Thymus (tissue), 11 donors: ENCODE results near the gene SPNS3. TPM values are rescaled to one million over a fixed set of nuclear protein-coding genes. Genes with fewer than 3 reads are reported as not detected.

ENCODE experiments used
- DNase-seq, 9 donors: peaks; one replicate each; pipeline ENCODE4 v3.0.0-alpha.2; 2013; ENCODE audit warnings: low spot score in 9 of 9, low read depth in 6 of 9, missing footprints in 1 of 9
- H3K27ac ChIP-seq, 2 donors: one replicate each; pipeline ENCODE4 v1.5.1; 2013; ENCODE audit warnings: control low read depth in 1 of 2, low read depth in 1 of 2, low read length in 1 of 2, mild to moderate bottlenecking in 1 of 2, moderate library complexity in 1 of 2
- H3K27me3 ChIP-seq, 2 donors: one replicate each; pipeline ENCODE4 v1.5.1; 2013; ENCODE audit warnings: low read length in 1 of 2; ENCODE audit not compliant: control insufficient read depth in 2 of 2, insufficient read depth in 1 of 2
- H3K36me3 ChIP-seq, 2 donors: one replicate each; pipeline ENCODE4 v1.5.1; 2013; ENCODE audit warnings: low read length in 1 of 2, mild to moderate bottlenecking in 1 of 2, moderate library complexity in 1 of 2; ENCODE audit not compliant: control insufficient read depth in 2 of 2, insufficient read depth in 2 of 2
- H3K4me1 ChIP-seq, 2 donors: one replicate each; pipeline ENCODE4 v1.5.1; 2013; ENCODE audit warnings: low read length in 2 of 2; ENCODE audit not compliant: control insufficient read depth in 2 of 2, insufficient read depth in 2 of 2
- H3K4me3 ChIP-seq, 2 donors: one replicate each; pipeline ENCODE4 v1.5.1; 2013; ENCODE audit warnings: low read length in 2 of 2, control low read depth in 1 of 2, mild to moderate bottlenecking in 1 of 2
- H3K9me3 ChIP-seq, 2 donors: one replicate each; pipeline ENCODE4 v1.5.1; 2013; ENCODE audit warnings: low read length in 1 of 2, mild to moderate bottlenecking in 1 of 2; ENCODE audit not compliant: control insufficient read depth in 2 of 2, insufficient read depth in 1 of 2
- WGBS: extraction: QIAGEN DNeasy Blood & Tissue Kit; methylation state at CpG from one replicate; pipeline ENCODE4 v1.1.7; 2013; 5-methylcytosine and 5-hydroxymethylcytosine counted together
- polyA plus RNA-seq: library from polyadenylated mRNA; stranded (reverse); fragments of 200-250 nt; gene quantifications from one replicate; pipeline ENCODE4 v1.2.3, GENCODE V29; 2013
- total RNA-seq: library from RNA; stranded (reverse); fragments of 120-200 nt; gene quantifications from one replicate; pipeline ENCODE4 v1.2.4, GENCODE V29; 2013
- donor health status: healthy.

SPNS3 gene
- total and polyA plus RNA-seq, 2 donors: 9.1 to 11.5 TPM

DNA sequence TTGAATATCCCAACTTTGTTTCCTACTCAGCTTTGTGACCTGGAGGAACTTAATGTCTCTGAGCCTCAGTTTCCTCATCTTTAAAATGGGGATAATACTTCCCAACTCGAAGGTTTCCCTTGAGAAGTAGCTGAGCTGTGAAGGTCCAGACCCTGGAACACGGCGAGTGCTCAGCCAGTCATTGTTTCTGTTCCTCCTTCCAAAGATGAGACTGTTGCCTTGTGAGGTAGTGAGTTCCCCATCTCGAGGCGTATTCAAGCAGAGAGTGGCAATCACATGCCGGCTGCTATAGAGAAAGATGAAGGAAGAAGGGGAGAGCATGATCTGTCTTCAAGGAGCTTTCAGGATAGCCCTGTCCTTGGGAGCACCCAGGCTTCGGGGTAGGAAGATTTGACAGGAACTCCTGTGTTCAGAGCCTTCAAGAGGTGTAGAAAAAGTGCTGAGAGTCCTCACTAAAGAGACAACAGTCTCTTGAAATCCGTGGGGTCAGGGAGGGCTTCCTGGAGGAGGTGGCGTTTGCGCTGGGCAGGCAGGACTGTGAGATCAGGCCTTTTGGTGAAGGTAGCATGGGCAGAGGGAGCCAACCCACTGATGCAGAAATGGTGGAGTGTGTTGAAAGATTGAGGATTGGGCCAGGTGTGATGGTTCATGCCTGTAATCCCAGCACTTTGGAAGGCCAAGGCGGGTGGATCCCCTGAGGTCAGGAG, 92.1 kb downstream of the SPNS3 start:
- WGBS: 96% methylated on average over 11 of the region's 11 CpGs
- no peaks in the 10 kb centered on the region for H3K27me3 ChIP-seq
- no peak overlapping the region for H3K27ac ChIP-seq
- no peak for DNase-seq
- H3K4me3 ChIP-seq: no peak overlapping the region
- H3K36me3 ChIP-seq: no peaks in the 10 kb centered on the region
- no peaks in the 10 kb centered on the region for H3K4me1 ChIP-seq
- no peaks in the 10 kb centered on the region for H3K9me3 ChIP-seq

DNA sequence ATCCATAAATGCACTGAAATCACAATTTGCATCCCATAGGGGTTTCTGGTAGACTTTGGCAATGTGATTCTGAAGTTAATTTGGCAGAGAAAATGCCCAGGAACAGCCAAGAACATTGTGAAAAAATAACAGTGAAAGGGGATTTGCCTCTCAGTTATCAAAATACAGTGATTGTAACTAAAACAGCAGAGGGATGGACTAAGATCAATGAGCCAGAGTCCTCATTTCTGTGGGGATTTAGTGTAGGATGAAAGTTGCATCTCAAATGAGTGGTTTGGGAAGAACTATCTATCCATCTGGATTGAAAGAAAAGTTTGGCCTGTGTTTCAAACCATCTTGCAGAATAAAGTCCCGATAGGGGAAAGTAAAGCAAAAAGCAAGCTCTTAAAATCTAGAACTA, 93.4 kb downstream of the SPNS3 start:
- Histone ChIP-seq H3K4me1 (no peaks in the 10 kb centered on the region), H3K9me3 (no peaks in the 10 kb centered on the region), H3K27me3 (no peaks in the 10 kb centered on the region), H3K36me3 (no peaks in the 10 kb centered on the region), H3K27ac (no peak overlapping the region), H3K4me3 (no peak overlapping the region)
- 89% methylated on average over 1 of the region's 1 CpG for WGBS
- DNase-seq: no peak

DNA sequence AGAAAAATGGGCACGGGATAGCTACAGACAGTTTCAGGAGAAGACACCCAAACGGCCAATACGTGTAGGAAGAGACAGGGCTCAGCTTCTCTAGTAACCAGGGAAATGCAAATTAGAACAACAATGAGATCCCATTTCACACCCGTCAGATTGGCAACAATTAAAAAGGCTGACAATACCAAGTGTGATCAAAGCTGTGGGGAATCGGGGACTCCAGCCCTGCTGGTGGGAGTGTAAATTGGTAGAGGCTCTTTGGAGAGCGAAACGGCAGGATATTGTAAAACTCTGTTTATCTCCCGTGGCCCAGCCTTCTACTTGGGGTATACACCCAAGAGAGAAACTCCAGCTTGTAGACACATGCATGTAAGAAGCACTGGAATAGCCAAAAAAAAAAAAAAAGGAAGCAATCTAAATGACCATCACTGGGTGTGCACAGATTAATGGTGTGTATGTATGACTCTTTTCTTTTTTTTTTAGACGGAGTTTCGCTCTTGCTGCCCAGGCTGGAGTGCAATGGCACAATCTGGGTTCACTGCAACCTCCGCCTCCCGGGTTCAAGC, 93.9 kb downstream of the SPNS3 start:
- H3K27me3 ChIP-seq: no peaks in the 10 kb centered on the region
- no peak for DNase-seq
- 93% methylated on average over 12 of the region's 12 CpGs for WGBS
- H3K9me3 ChIP-seq: no peaks in the 10 kb centered on the region
- no peaks in the 10 kb centered on the region for H3K36me3 ChIP-seq
- no peak overlapping the region for H3K4me3 ChIP-seq
- H3K27ac ChIP-seq: no peak overlapping the region
- no peaks in the 10 kb centered on the region for H3K4me1 ChIP-seq

DNA sequence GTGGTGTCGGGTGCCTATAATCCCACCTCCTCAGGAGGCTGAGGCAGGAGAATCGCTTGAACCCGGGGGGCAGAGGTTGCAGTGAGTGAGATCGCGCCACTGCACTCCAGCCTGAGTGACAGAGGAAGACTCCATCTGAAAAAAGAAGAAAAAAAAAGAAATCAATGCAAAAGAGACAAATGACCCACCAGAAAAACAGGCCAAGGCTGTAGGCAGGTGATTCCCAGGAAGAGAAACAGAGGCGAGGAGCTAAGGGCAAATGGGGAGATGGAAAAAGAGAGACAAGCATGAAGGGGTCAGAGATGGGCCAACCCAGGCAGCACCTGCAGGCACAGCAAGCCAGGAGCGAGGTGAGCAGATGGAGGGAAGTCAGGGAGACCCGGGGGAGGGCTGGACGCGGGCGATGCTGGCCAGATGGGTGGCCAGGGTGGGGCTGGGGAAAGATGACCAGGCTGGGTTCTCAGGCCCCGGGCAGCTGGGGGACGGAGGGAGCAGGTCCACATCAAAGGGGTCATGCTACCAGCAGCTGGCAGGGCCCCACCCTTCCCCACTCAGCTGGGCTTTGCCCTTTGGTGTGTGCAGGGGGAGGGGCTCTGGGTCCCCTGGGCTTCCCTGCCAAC, 95.9 kb downstream of the SPNS3 start:
- WGBS: 95% methylated on average over 13 of the region's 13 CpGs
- DNase-seq: no peak
- Histone ChIP-seq H3K4me1 (no peaks in the 10 kb centered on the region), H3K36me3 (no peaks in the 10 kb centered on the region), H3K27me3 (no peaks in the 10 kb centered on the region), H3K4me3 (no peak overlapping the region), H3K27ac (no peak overlapping the region), H3K9me3 (no peaks in the 10 kb centered on the region)

DNA sequence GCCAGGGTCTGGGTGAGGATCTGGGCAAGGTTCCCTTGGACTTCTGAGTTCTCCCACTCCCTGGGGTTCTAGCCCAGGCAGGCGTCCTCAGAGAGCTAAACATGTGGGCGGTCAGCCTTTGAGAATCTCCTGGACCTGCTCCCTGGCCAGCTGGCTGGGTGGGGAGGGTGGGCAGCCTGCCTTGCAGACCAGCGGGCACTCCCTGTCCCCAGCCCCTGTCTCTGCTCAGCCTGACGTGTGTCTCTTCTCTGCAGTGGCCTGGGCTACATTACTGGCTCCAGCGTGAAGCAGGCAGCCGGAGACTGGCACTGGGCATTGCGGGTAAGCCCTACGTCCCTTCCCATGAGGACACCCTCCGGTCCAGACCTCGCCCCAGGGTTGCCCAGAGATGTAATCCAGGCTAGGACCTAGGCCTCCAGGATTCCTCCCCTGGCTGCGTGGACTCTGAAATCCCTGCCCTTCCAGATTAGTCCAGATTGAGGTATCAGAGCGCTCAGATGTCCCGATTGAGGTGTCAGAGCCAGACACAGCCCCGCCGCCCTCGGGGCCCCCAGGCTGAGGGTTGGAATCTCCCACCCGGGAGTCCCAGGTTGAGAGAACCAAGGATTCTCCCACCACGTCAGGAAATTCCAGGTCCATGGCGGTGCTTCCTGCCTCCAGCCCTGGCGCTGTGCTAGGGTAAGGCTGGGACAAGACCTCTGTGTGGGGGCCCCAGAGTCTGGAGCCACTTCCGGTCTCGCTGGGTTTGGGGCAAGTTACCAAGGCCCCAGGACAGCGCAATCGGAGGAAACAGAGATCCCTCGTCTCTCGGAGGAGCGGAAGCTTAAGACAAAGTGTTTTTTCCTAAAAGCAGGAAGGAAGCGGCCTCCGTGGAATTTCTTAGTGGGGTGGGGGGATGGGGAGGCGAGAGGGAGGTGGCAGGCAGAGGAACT, 97.3 kb downstream of the SPNS3 start:
- no peaks in the 10 kb centered on the region for H3K4me1 ChIP-seq

DNA sequence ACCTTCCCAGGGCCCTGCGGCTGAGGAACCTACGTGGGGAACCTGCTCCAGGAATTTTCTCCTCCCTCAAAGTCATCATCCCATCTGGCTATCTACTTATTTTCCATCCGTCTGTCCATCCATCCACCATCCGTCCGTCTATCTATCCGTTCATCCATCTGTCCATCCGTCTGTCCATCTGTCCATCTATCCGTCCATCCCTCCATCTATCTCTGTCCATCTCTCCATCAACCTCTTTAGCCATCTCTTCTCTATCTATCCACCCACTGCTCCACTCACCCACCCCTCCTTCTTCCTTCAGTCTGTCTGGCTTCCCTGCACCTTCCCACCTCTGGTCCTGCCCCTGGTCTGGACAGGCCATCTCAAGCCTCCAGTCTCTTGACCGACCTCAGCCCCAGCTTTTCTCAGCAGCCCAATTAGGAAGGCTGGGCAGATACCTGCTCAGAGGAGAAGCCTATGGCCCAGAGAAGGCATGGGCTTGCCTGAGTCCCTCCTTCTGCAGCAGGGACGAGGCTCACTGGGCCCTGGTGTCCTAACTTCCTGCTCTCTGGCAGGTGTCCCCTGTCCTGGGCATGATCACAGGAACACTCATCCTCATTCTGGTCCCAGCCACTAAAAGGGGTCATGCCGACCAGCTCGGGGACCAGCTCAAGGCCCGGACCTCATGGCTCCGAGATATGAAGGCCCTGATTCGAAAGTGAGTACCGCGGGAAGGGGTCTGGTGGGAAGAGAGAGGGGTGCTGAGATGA, 98.4 kb downstream of the SPNS3 start:
- Histone ChIP-seq H3K27ac (no peak overlapping the region), H3K4me3 (no peak overlapping the region), H3K27me3 (no peaks in the 10 kb centered on the region), H3K9me3 (no peaks in the 10 kb centered on the region), H3K4me1 (peaks cover 0 to 7% of the 10 kb centered on the region in 2 donors), H3K36me3 (peaks cover 0 to 1% of the 10 kb centered on the region in 2 donors)
- no peak for DNase-seq
- 97% methylated on average over 17 of the region's 17 CpGs for WGBS

More for the DNA sequence above, 97.3 kb downstream of the SPNS3 start:
- Histone ChIP-seq H3K9me3 (no peaks in the 10 kb centered on the region), H3K27ac (no peak overlapping the region), H3K27me3 (no peaks in the 10 kb centered on the region), H3K4me3 (no peak overlapping the region), H3K36me3 (no peaks in the 10 kb centered on the region)
- 91% methylated on average over 30 of the region's 30 CpGs for WGBS
- no peak for DNase-seq

DNA sequence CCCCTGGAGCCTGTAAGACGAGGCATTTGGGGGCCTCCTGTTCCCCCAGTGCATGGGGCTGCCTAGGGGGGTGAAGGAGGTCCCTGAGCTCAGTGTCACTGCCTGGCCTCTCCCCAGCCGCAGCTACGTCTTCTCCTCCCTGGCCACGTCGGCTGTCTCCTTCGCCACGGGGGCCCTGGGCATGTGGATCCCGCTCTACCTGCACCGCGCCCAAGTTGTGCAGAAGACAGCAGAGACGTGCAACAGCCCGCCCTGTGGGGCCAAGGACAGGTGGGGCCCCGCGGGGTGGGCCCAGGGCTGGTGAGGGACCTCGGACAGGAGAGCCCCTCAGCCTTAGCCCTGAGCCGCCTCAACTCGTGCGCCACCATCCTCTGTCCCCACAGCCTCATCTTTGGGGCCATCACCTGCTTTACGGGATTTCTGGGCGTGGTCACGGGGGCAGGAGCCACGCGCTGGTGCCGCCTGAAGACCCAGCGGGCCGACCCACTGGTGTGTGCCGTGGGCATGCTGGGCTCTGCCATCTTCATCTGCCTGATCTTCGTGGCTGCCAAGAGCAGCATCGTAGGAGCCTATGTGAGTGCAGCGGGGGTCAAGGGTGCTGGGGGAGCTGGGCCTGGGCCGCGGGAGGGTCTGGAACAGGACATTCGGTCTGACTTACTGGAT, 99.3 kb downstream of the SPNS3 start:
- peaks cover 0 to 7% of the 10 kb centered on the region in 2 donors for H3K4me1 ChIP-seq
- 95% methylated on average over 33 of the region's 33 CpGs for WGBS

More for the DNA sequence above, 99.3 kb downstream of the SPNS3 start:
- no peaks in the 10 kb centered on the region for H3K9me3 ChIP-seq
- H3K4me3 ChIP-seq: no peak overlapping the region
- no peak for DNase-seq
- no peak overlapping the region for H3K27ac ChIP-seq
- no peaks in the 10 kb centered on the region for H3K27me3 ChIP-seq
- H3K36me3 ChIP-seq: peaks cover 0 to 8% of the 10 kb centered on the region in 2 donors
